Mesothelial cell of epicardium (in vitro differentiated cells): ENCODE measurements around the gene EOLA1. TPM values are rescaled to one million over a fixed set of nuclear protein-coding genes. Genes with fewer than 3 reads are reported as not detected.
"Not testable (repeated sequence)": the region's sequence is repeated elsewhere in the genome, so short reads cannot be mapped to it uniquely, and the experiment has no call there.

Source experiments
- DNase-seq, 2 experiments: peaks; one replicate each; pipeline ENCODE4 v3.0.0; 2021; ENCODE audit warnings: low spot score in 2 of 2; ENCODE audit not compliant: unreplicated experiment in 2 of 2
- H3K27ac Mint-ChIP-seq: 2 replicates; pipeline ENCODE4 v1.8.0; 2021; ENCODE audit warnings: mixed read lengths
- H3K27me3 Mint-ChIP-seq: 2 replicates; pipeline ENCODE4 v1.8.0; 2021; ENCODE audit warnings: low read depth, mixed read lengths
- H3K36me3 Mint-ChIP-seq: 2 replicates; pipeline ENCODE4 v1.8.0; 2021; ENCODE audit warnings: mixed read lengths
- H3K4me1 Mint-ChIP-seq: 2 replicates; pipeline ENCODE4 v1.8.0; 2021; ENCODE audit warnings: mixed read lengths
- H3K4me3 Mint-ChIP-seq: 2 replicates; pipeline ENCODE4 v1.8.0; 2021; ENCODE audit warnings: mild to moderate bottlenecking, moderate library complexity, mixed read lengths
- H3K9me3 Mint-ChIP-seq: 2 replicates; pipeline ENCODE4 v1.8.0; 2021; ENCODE audit warnings: mixed read lengths
- CTCF ChIP-seq: fragments of 200-600 bp; sonication (generic); IDR thresholded peaks from one replicate; pipeline ENCODE4 v1.5.0; 2021; ENCODE audit warnings: antibody characterized with exemption; ENCODE audit not compliant: unreplicated experiment
- total RNA-seq: library from RNA; stranded (reverse); gene quantifications from 3 replicates; pipeline ENCODE4 v1.2.1, GENCODE V29; 2021

The EOLA1 gene
- total RNA-seq, 1 donor from 2014 or later: 13.8 TPM

GRCh38 chrX:149571770-149572169 lies 31.0 kb downstream of the EOLA1 start:
- Mint-ChIP-seq H3K4me3 (no peak overlapping the region), H3K27ac (no peak overlapping the region), H3K9me3 (peaks cover 6% of the 10 kb centered on the region), H3K4me1 (peaks cover 3% of the 10 kb centered on the region), H3K36me3 (no peaks in the 10 kb centered on the region), H3K27me3 (no peaks in the 10 kb centered on the region)
- TF ChIP-seq CTCF: no peak
- DNase-seq: no peak

GRCh38 chrX:149572743-149573142 lies 31.9 kb downstream of the EOLA1 start:
- Mint-ChIP-seq H3K27me3 (no peaks in the 10 kb centered on the region), H3K36me3 (no peaks in the 10 kb centered on the region), H3K4me3 (no peak overlapping the region), H3K4me1 (peaks cover 3% of the 10 kb centered on the region), H3K9me3 (peaks cover 6% of the 10 kb centered on the region), H3K27ac (no peak overlapping the region)
- DNase-seq: no peak
- no peak for TF ChIP-seq CTCF

- not testable (repeated sequence) for H3K27me3 Mint-ChIP-seq, H3K9me3 Mint-ChIP-seq, DNase-seq, H3K4me1 Mint-ChIP-seq, H3K4me3 Mint-ChIP-seq, H3K27ac Mint-ChIP-seq, H3K36me3 Mint-ChIP-seq
Observed at GRCh38 chrX:149573456-149573855, 32.6 kb downstream of the EOLA1 start.

GRCh38 chrX:149585631-149586030 lies 44.8 kb downstream of the EOLA1 start:
- H3K27ac Mint-ChIP-seq, H3K4me1 Mint-ChIP-seq, H3K36me3 Mint-ChIP-seq, H3K27me3 Mint-ChIP-seq, DNase-seq, H3K4me3 Mint-ChIP-seq, H3K9me3 Mint-ChIP-seq: not testable (repeated sequence)

- not testable (repeated sequence) for H3K4me1 Mint-ChIP-seq, H3K36me3 Mint-ChIP-seq, DNase-seq, H3K27ac Mint-ChIP-seq, H3K27me3 Mint-ChIP-seq, H3K9me3 Mint-ChIP-seq, H3K4me3 Mint-ChIP-seq
Observed at GRCh38 chrX:149587359-149587758, 46.5 kb downstream of the EOLA1 start, which contains the start of gene MAGEA9B. TSS of gene MAGEA9B (minus strand) at chrX:149587459. CDS start at chrX:149583179, 4,280 bp downstream.

GRCh38 chrX:149590993-149591392 lies 50.2 kb downstream of the EOLA1 start:
- not testable (repeated sequence) for H3K4me1 Mint-ChIP-seq, H3K36me3 Mint-ChIP-seq

GRCh38 chrX:149595214-149595613 lies 54.4 kb downstream of the EOLA1 start, which contains the start of gene HSFX2:
TSS of gene HSFX2 (minus strand) at chrX:149595314. CDS start at chrX:149594700, 614 bp downstream.
- not testable (repeated sequence) for DNase-seq, H3K27ac Mint-ChIP-seq, H3K27me3 Mint-ChIP-seq, H3K4me1 Mint-ChIP-seq, H3K4me3 Mint-ChIP-seq, H3K9me3 Mint-ChIP-seq, H3K36me3 Mint-ChIP-seq

More at GRCh38 chrX:149590993-149591392, 50.2 kb downstream of the EOLA1 start:
- not testable (repeated sequence) for H3K9me3 Mint-ChIP-seq, H3K4me3 Mint-ChIP-seq, H3K27ac Mint-ChIP-seq, H3K27me3 Mint-ChIP-seq, DNase-seq

- H3K4me3 Mint-ChIP-seq, H3K27ac Mint-ChIP-seq, DNase-seq, H3K27me3 Mint-ChIP-seq, H3K36me3 Mint-ChIP-seq, H3K4me1 Mint-ChIP-seq, H3K9me3 Mint-ChIP-seq: not testable (repeated sequence)
Observed at GRCh38 chrX:149595943-149596342, 55.1 kb downstream of the EOLA1 start.

Other genes starting within 250 kb of the EOLA1 start
- 42.9 to 44.0 TPM (median 43.3 TPM) in 3 replicates for gene IDS, start 35.7 kb upstream of the EOLA1 start, total RNA-seq
- gene HSFX3, start 8.9 kb downstream of the EOLA1 start, total RNA-seq: not detected in 3 replicates
- not detected in 3 replicates for gene MAGEA9B, start 46.4 kb downstream of the EOLA1 start, total RNA-seq
- not detected in 3 replicates for gene HSFX2, start 54.3 kb downstream of the EOLA1 start, total RNA-seq
- gene TMEM185A, start 90.8 kb downstream of the EOLA1 start, total RNA-seq: 26.8 to 29.9 TPM (median 29.3 TPM) in 3 replicates
- gene MAGEA11, start 171.0 kb downstream of the EOLA1 start, total RNA-seq: not detected in 3 replicates
- 1.9 to 2.1 TPM (median 2.0 TPM) in 3 replicates for gene HSFX1, start 233.1 kb downstream of the EOLA1 start, total RNA-seq
- gene MAGEA9, start 240.9 kb downstream of the EOLA1 start, total RNA-seq: not detected in 3 replicates